ENCODE data around the gene TSC22D4. TPM values are rescaled to one million over a fixed set of nuclear protein-coding genes. Genes with fewer than 3 reads are reported as not detected.
A peak's percentile ranks its signal among the peaks of the same experiment; 100 is the strongest.

The TSC22D4 gene
- polyA plus RNA-seq, 2 of the 4 experiments (the other 2 are of a cell fraction): 7.9 to 28.9 TPM

DNA sequence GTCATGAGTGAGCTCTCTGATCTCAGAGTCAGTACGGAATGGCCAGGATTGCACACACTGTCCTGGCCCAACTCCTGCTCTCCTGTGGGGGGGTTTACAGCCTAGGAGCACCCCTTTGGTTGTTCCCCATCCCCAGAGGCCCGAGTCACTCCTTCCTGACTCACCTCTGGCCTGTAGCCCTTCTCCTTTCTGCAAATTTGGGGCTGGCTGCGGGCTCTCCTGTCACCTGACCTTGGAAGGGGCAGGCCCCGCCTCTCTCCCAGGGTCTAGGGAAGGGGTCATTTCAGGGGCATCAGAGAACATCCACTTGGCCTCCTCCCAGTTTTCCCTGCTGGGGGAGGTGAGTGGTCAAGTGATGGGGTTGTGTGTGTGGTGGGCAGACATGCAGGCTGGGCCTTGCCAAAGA is 6.5 kb upstream of the TSC22D4 start:
- Histone ChIP-seq H3K4me1 (peaks cover 40% of the 10 kb centered on the region), H3K27ac (peak overlapping the region; percentile 21 to 94; a peak in 4 of 6 replicates), H3K9me3 (no peaks in the 10 kb centered on the region), H3K4me2 (peak overlapping the region; percentile 99), H3K4me3 (no peak overlapping the region)
- DNase-seq (ENCODE audit: low read depth in 1 of 2, low spot score in 1 of 2) (no peak), ATAC-seq (no peak), FAIRE-seq (no peak)
- POLR2A ChIA-PET: no interaction called here
- TF ChIP-seq, protein P1, sequence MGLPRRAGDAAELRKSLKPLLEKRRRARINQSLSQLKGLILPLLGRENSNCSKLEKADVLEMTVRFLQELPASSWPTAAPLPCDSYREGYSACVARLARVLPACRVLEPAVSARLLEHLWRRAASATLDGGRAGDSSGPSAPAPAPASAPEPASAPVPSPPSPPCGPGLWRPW (IDR thresholded peaks at IDR 0.05): no peak
- TF ChIP-seq CHD4 (IDR thresholded peaks at IDR 0.05; ENCODE audit: borderline replicate concordance) (no peak), ESRRA (IDR thresholded peaks at IDR 0.05; ENCODE audit: borderline replicate concordance, low read length) (no peak), TP53 (CRISPR knock-in tag; IDR thresholded peaks at IDR 0.05) (no peak), EP300 (IDR thresholded peaks at IDR 0.05) (no peak), RFX5 (IDR thresholded peaks at IDR 0.05) (no peak), NR3C1 (IDR thresholded peaks at IDR 0.05) (no peak), EHF (CRISPR knock-in tag; IDR thresholded peaks at IDR 0.05) (no peak), HOXB13 (CRISPR knock-in tag; IDR thresholded peaks at IDR 0.05; ENCODE audit: low read depth) (no peak), CBX8 (IDR thresholded peaks at IDR 0.05) (no peak), POLR2A (IDR thresholded peaks at IDR 0.05; ENCODE audit: low read length) (no peak), HDAC2 (IDR thresholded peaks at IDR 0.05) (no peak), KDM1A (IDR thresholded peaks at IDR 0.05; ENCODE audit: low read depth) (no peak), ZFP36 (IDR thresholded peaks at IDR 0.05; ENCODE audit: borderline replicate concordance, partially characterized antibody) (no peak)
- TF ChIP-seq, protein P2, sequence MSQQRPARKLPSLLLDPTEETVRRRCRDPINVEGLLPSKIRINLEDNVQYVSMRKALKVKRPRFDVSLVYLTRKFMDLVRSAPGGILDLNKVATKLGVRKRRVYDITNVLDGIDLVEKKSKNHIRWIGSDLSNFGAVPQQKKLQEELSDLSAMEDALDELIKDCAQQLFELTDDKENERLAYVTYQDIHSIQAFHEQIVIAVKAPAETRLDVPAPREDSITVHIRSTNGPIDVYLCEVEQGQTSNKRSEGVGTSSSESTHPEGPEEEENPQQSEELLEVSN (IDR thresholded peaks at IDR 0.05; ENCODE audit: borderline replicate concordance, low read depth): no peak
- TF ChIP-seq, protein P3, sequence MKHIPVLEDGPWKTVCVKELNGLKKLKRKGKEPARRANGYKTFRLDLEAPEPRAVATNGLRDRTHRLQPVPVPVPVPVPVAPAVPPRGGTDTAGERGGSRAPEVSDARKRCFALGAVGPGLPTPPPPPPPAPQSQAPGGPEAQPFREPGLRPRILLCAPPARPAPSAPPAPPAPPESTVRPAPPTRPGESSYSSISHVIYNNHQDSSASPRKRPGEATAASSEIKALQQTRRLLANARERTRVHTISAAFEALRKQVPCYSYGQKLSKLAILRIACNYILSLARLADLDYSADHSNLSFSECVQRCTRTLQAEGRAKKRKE (CRISPR knock-in tag; IDR thresholded peaks at IDR 0.05; ENCODE audit: low read depth): no peak
- WGBS (ENCODE audit: missing lambda C conversion rate): 55% methylated on average over 4 of the region's 4 CpGs
- CTCF ChIA-PET: interaction anchor here (3.1 to 3.5 kb wide), 3 partner anchors 16 to 78 kb away, joined by 9 to 24 read pairs (median 14); no protein-coding TSS in a partner anchor

DNA sequence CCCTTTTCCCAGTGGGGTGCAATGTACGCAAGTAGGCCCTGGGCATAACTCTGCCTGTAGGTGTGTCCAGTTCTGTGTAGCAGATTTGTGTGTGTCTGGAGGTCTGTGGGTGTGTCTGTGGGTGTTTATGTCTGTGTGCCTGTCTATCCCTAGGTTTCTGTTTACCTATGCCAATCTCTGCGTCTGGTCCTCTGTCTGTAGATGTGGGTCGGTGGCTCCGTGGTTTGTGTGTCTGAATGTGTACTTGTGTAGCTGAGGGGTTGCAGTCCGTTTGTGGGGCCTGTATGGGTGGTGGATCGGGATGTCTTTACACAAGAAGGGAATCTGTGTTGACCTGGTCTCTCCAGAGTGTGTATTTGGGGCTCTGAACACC is 5.6 kb upstream of the TSC22D4 start:
- 83% methylated on average over 6 of the region's 6 CpGs for WGBS (ENCODE audit: missing lambda C conversion rate)
- no peak overlapping the region for H3K4me3 ChIP-seq
- peak overlapping the region; percentile 88 to 94; a peak in 4 of 6 replicates for H3K27ac ChIP-seq
- H3K4me1 ChIP-seq: peaks cover 41% of the 10 kb centered on the region
- no peak for DNase-seq (ENCODE audit: low read depth in 1 of 2, low spot score in 1 of 2)
- FAIRE-seq: no peak
- ChIA-PET CTCF (interaction anchor here (3.1 to 3.5 kb wide), 2 partner anchors 15 to 75 kb away, joined by 9 to 24 read pairs; no protein-coding TSS in a partner anchor), POLR2A (no interaction called here)
- peak overlapping the region; percentile 99 for H3K4me2 ChIP-seq
- TF ChIP-seq FOXS1 (CRISPR knock-in tag; IDR thresholded peaks at IDR 0.05): no peak
- TF ChIP-seq, protein P4, sequence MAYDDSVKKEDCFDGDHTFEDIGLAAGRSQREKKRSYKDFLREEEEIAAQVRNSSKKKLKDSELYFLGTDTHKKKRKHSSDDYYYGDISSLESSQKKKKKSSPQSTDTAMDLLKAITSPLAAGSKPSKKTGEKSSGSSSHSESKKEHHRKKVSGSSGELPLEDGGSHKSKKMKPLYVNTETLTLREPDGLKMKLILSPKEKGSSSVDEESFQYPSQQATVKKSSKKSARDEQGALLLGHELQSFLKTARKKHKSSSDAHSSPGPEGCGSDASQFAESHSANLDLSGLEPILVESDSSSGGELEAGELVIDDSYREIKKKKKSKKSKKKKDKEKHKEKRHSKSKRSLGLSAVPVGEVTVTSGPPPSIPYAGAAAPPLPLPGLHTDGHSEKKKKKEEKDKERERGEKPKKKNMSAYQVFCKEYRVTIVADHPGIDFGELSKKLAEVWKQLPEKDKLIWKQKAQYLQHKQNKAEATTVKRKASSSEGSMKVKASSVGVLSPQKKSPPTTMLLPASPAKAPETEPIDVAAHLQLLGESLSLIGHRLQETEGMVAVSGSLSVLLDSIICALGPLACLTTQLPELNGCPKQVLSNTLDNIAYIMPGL (CRISPR knock-in tag; IDR thresholded peaks at IDR 0.05; ENCODE audit: borderline replicate concordance): no peak
- no peak for TF ChIP-seq PHF8 (IDR thresholded peaks at IDR 0.05; ENCODE audit: borderline replicate concordance, low read depth)
- no peak for TF ChIP-seq CHD2 (IDR thresholded peaks at IDR 0.05; ENCODE audit: low read length, partially characterized antibody)
- TF ChIP-seq, protein P1 (IDR thresholded peaks at IDR 0.05): no peak
- TF ChIP-seq CEBPB (IDR thresholded peaks at IDR 0.05): no peak
- TF ChIP-seq, protein P5, sequence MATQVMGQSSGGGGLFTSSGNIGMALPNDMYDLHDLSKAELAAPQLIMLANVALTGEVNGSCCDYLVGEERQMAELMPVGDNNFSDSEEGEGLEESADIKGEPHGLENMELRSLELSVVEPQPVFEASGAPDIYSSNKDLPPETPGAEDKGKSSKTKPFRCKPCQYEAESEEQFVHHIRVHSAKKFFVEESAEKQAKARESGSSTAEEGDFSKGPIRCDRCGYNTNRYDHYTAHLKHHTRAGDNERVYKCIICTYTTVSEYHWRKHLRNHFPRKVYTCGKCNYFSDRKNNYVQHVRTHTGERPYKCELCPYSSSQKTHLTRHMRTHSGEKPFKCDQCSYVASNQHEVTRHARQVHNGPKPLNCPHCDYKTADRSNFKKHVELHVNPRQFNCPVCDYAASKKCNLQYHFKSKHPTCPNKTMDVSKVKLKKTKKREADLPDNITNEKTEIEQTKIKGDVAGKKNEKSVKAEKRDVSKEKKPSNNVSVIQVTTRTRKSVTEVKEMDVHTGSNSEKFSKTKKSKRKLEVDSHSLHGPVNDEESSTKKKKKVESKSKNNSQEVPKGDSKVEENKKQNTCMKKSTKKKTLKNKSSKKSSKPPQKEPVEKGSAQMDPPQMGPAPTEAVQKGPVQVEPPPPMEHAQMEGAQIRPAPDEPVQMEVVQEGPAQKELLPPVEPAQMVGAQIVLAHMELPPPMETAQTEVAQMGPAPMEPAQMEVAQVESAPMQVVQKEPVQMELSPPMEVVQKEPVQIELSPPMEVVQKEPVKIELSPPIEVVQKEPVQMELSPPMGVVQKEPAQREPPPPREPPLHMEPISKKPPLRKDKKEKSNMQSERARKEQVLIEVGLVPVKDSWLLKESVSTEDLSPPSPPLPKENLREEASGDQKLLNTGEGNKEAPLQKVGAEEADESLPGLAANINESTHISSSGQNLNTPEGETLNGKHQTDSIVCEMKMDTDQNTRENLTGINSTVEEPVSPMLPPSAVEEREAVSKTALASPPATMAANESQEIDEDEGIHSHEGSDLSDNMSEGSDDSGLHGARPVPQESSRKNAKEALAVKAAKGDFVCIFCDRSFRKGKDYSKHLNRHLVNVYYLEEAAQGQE (IDR thresholded peaks at IDR 0.05): no peak
- TF ChIP-seq CBX8 (IDR thresholded peaks at IDR 0.05): no peak
- no peak for TF ChIP-seq CHD4 (IDR thresholded peaks at IDR 0.05; ENCODE audit: borderline replicate concordance)
- TF ChIP-seq FOSL2 (IDR thresholded peaks at IDR 0.05): no peak
- no peak for TF ChIP-seq FOSL2 (CRISPR knock-in tag; IDR thresholded peaks at IDR 0.05)
- TF ChIP-seq JUNB (IDR thresholded peaks at IDR 0.05): no peak
- TF ChIP-seq, protein P6, sequence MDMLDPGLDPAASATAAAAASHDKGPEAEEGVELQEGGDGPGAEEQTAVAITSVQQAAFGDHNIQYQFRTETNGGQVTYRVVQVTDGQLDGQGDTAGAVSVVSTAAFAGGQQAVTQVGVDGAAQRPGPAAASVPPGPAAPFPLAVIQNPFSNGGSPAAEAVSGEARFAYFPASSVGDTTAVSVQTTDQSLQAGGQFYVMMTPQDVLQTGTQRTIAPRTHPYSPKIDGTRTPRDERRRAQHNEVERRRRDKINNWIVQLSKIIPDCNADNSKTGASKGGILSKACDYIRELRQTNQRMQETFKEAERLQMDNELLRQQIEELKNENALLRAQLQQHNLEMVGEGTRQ (IDR thresholded peaks at IDR 0.05): no peak
- no peak for TF ChIP-seq KDM1A (IDR thresholded peaks at IDR 0.05; ENCODE audit: low read depth)
- TF ChIP-seq, protein P2 (IDR thresholded peaks at IDR 0.05; ENCODE audit: borderline replicate concordance, low read depth): no peak
- ATAC-seq: peak in 1 of 2 experiments; percentile 6; a peak in 2 of 6 replicates
- H3K9me3 ChIP-seq: no peaks in the 10 kb centered on the region

All from A549 (cell line).